ENCODE results near the gene PSEN1.

The PSEN1 gene

GRCh38 chr14:73198253-73198652, 61.9 kb downstream of the PSEN1 start:
- no peak for TF ChIP-seq ZFX (IDR thresholded peaks at IDR 0.05; ENCODE audit: borderline replicate concordance)
- H3K27ac ChIP-seq, result no peak overlapping the region

GRCh38 chr14:73203527-73203926, 67.2 kb downstream of the PSEN1 start:
- no peak for TF ChIP-seq CTCF (IDR thresholded peaks at IDR 0.05)
- TF ChIP-seq ZFX (IDR thresholded peaks at IDR 0.05; ENCODE audit: borderline replicate concordance), result no peak
- H3K27ac ChIP-seq, result no peak overlapping the region

GRCh38 chr14:73207615-73208014, 71.3 kb downstream of the PSEN1 start:
- H3K27ac ChIP-seq, result no peak overlapping the region
- TF ChIP-seq CTCF (IDR thresholded peaks at IDR 0.05), result no peak
- TF ChIP-seq ZFX (IDR thresholded peaks at IDR 0.05; ENCODE audit: borderline replicate concordance), result no peak

GRCh38 chr14:73208390-73208789, 72.1 kb downstream of the PSEN1 start:
- no peak overlapping the region for H3K27ac ChIP-seq
- TF ChIP-seq CTCF (IDR thresholded peaks at IDR 0.05) (no peak), ZFX (IDR thresholded peaks at IDR 0.05; ENCODE audit: borderline replicate concordance) (no peak)

GRCh38 chr14:73208846-73209245, 72.5 kb downstream of the PSEN1 start:
- TF ChIP-seq ZFX (IDR thresholded peaks at IDR 0.05; ENCODE audit: borderline replicate concordance) (no peak), CTCF (IDR thresholded peaks at IDR 0.05) (no peak)
- H3K27ac ChIP-seq, result no peak overlapping the region

GRCh38 chr14:73209953-73210352, 73.6 kb downstream of the PSEN1 start:
- TF ChIP-seq CTCF (IDR thresholded peaks at IDR 0.05) (no peak), ZFX (IDR thresholded peaks at IDR 0.05; ENCODE audit: borderline replicate concordance) (no peak)
- no peak overlapping the region for H3K27ac ChIP-seq

GRCh38 chr14:73211251-73212040, 75.1 kb downstream of the PSEN1 start:
- no peak overlapping the region for H3K27ac ChIP-seq
- TF ChIP-seq ZFX (IDR thresholded peaks at IDR 0.05; ENCODE audit: borderline replicate concordance), result no peak
- no peak for TF ChIP-seq CTCF (IDR thresholded peaks at IDR 0.05)

- no peak overlapping the region for H3K27ac ChIP-seq
- TF ChIP-seq CTCF (IDR thresholded peaks at IDR 0.05), result no peak
- TF ChIP-seq ZFX (IDR thresholded peaks at IDR 0.05; ENCODE audit: borderline replicate concordance), result no peak
These were observed 79.7 kb downstream of the PSEN1 start for GRCh38 chr14:73216030-73216429.

Measured in 22Rv1 (cell line).